Suprapubic skin (tissue), 3 donors: ENCODE measurements around the gene MAP3K20.

Source experiments
- POLR2A ChIP-seq, 2 donors: fragments of 450-650 bp; IDR thresholded peaks; one replicate each; pipeline ENCODE4 v1.6.1; 2017; ENCODE audit warnings: antibody characterized with exemption in 2 of 2, mild to moderate bottlenecking in 2 of 2, moderate library complexity in 2 of 2
- TF ChIP-seq, protein P1 (sequence below), 2 donors: fragments of 200-600 bp in 1 of 2; fragments of 450-650 bp in 1 of 2; sonication (generic) in 1 of 2; IDR thresholded peaks; one replicate each; pipeline ENCODE4 v1.5.1; 2016 to 2019; ENCODE audit warnings: antibody characterized with exemption in 2 of 2, mild to moderate bottlenecking in 1 of 2, moderate library complexity in 1 of 2

GRCh38 chr2:173296235-173296634, 220.6 kb downstream of the MAP3K20 start:
- no peak for TF ChIP-seq POLR2A (IDR thresholded peaks at IDR 0.05)
- TF ChIP-seq, protein P1, sequence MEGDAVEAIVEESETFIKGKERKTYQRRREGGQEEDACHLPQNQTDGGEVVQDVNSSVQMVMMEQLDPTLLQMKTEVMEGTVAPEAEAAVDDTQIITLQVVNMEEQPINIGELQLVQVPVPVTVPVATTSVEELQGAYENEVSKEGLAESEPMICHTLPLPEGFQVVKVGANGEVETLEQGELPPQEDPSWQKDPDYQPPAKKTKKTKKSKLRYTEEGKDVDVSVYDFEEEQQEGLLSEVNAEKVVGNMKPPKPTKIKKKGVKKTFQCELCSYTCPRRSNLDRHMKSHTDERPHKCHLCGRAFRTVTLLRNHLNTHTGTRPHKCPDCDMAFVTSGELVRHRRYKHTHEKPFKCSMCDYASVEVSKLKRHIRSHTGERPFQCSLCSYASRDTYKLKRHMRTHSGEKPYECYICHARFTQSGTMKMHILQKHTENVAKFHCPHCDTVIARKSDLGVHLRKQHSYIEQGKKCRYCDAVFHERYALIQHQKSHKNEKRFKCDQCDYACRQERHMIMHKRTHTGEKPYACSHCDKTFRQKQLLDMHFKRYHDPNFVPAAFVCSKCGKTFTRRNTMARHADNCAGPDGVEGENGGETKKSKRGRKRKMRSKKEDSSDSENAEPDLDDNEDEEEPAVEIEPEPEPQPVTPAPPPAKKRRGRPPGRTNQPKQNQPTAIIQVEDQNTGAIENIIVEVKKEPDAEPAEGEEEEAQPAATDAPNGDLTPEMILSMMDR (IDR thresholded peaks at IDR 0.05): no peak
